Endometrial microvascular endothelial cells (primary cell): ENCODE results near the gene TRIM15. TPM values are rescaled to one million over a fixed set of nuclear protein-coding genes. Genes with fewer than 3 reads are reported as not detected.

Source experiments
- in situ Hi-C: cut with HindIII; loops from 2 replicates; pipeline ENCODE4 v1.10.0; 2017; ENCODE audit warnings: low sequenced_read_pairs, low pct_unique_long_range_greater_than_20kb; ENCODE audit errors: inconsistent ontology term
- total RNA-seq: library from RNA; depleted of rRNA; stranded (reverse); fragments of >200 nt; gene quantifications from one replicate; pipeline ENCODE4 v1.2.3, GENCODE V29; 2015; ENCODE audit errors: inconsistent ontology term

The TRIM15 gene
- total RNA-seq, 1 donor from 2014 or later, result not detected

DNA sequence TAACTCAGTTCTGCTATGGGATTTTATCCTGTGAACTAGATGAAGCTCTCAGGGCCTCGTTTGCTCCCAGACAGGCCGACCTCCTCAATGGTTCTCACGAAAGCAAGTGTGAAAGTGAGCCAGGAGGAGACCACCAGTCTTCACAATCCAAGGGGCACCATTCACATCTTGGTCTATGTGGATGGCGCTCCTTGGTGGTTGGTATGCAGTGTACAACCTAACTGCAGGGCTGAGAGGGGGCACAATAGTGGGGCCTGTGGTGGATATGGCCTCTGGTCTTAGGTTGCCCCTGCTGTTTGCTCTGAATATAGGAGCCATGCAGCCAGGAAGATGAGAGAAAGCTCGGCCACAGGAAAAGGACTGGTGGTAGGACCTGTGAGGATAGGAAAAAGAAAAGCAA is 25.2 kb downstream of the TRIM15 start:
- in situ Hi-C loops, result no loop called here

DNA sequence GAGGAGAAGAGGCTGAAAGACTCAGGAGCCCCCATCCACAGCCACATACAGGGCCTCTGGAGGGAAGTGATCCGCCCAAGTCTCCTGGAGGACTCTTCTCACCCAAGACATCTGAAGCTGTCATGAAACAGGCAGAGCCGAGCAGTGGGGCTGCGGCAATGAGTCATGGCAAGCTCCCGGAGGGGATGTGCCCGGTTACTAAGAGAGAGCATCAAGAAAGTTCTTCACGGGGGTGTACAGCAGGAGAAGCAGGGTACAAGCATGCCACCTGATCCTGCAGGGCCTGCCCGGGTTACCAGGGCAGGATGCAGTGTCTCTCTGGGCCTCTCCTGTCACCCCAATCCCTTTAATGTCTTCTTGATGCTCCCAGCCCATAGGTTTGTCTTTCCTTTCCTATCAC is 28.7 kb downstream of the TRIM15 start:
- in situ Hi-C loops, result no loop called here

GRCh38 chr6:30194797-30195690 is 31.7 kb downstream of the TRIM15 start:
- in situ Hi-C loops, result no loop called here

DNA sequence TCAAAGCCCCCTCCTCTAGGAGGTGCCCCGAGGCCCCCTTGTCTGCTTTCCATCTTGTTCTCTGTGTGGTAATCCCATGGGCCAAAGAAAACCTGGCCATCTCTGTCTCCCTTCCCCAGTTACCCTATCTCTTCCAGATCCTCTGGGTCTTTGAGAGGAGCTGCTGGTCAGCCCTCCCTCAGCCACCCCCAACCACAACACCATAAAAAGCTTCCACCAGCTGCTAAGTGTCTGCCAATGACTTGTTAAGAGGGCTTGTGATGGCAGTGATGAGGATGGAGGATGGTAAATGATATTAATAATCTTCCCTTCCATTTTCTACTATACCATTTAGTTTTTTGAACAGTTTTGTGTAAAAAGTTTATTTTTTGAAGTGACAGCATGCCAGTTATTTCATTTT is 32.6 kb downstream of the TRIM15 start:
- in situ Hi-C loops, result no loop called here

- in situ Hi-C loops, result no loop called here
Observed at GRCh38 chr6:30196376-30196775, 33.0 kb downstream of the TRIM15 start.

DNA sequence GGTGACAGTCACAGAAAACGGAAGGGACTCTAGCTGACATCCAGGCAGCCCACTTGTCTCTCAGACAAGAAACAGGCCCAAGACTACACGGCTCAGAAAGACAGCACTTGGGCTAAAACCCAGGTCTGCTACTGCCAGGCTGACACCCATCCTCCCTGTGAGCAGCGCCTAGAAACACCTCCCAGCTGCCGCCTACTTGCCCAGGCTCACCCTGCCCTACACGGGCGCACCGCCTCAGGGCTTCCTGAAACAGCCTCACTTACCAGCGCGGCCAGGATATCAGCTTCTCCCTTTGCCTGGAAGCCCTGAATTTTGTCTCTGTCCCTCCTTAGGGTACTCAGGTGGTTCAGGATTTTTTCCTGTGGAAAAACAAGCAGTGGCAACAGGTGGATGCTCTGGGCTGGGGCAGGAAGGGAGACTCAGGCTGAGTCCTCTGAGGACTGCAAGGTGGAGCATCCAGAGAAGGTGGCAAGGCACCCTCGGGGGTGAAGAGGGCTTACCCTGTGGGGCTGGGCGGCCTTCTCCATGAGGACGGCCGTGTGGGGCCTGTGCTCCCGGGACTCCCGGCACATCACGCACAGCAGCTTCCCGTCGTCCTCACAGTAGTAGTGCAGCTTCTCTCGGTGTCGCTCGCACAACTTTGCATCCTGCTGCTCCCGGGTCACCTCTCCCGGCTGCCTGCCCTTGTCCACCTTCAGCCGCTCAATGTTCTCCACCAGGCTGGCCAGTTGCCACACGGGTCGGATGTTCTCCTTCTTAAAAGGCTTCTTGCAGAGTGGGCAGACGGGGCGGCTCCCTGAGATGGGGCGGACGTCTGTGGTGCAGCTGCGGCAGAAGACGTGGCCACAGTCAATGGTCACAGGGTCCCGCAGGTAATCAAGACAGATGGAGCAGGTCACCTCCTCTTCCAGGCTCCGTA is 35.1 kb downstream of the TRIM15 start:
- in situ Hi-C loops, result no loop called here

DNA sequence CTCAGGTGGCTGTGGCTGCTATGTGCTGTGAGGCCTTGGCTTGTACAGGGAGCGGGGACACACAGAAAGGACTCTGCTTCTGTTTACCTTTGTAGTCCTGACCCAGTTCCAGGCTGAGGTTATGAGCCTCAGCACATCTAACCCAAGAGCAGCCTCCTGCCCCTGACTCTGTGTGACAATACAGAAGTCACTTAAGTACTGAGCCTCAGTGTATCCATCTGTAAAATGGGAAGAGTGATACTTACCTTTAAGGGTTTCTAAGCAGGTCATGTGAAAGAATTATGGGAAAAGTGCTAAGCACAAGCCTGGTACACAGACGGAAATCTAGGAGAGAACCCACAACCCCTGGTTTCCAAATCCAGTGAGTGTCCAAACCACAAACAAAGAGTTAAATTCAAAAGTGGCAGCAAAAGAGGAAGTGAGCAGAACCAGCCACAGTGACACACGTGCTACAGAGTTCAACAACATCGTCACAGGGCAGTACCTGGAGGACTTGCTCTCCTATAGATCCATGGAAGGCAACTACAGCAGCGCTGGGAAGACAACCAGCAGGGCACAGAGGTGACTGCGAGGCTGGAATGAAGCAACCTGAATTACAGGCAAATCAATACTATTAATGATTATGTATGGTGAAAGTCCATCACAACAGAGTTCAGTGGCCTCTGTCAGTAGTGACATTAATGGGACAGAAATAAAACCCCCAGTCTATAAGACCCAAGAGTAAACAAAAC is 37.4 kb downstream of the TRIM15 start:
- in situ Hi-C loops, result no loop called here

DNA sequence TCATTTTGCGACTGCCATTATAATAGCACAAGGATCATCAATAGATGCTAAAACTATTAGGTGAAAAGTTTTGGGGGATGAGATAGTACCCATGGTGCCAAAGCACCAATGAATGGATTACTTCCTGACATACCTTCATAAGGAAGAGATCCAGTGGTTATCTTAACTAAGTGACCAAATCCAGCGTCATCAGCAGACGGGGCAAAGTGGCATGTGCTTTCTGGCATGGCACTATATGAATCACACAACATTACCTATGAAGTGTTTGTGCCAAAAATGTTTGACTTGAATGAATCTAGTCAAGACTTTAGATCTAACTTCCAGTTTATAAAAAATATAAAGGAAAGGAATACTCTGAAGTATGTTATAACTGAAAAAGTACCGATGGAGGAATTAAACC is 39.0 kb downstream of the TRIM15 start:
- in situ Hi-C loops, result no loop called here

DNA sequence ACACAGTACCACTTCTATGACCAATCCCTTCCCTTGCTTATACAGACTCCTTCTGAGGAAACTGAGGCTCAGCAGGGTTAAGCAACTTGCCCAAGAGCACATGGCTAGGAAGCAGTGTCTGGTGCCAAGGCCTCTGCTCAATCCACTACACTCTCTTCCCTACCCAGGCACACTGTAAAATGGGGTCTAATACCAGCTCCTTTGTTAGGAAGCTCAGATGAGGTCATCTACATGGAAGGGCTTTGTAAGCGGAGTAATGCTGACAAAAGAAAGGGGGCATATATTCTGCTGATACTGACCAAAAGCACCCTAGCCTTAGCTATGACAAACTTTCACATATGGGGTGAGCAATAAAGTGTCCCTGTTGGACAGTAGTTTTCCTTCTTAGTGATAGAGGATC is 40.8 kb downstream of the TRIM15 start:
- in situ Hi-C loops, result no loop called here

GRCh38 chr6:30206152-30206551 is 42.8 kb downstream of the TRIM15 start:
- in situ Hi-C loops, result no loop called here

DNA sequence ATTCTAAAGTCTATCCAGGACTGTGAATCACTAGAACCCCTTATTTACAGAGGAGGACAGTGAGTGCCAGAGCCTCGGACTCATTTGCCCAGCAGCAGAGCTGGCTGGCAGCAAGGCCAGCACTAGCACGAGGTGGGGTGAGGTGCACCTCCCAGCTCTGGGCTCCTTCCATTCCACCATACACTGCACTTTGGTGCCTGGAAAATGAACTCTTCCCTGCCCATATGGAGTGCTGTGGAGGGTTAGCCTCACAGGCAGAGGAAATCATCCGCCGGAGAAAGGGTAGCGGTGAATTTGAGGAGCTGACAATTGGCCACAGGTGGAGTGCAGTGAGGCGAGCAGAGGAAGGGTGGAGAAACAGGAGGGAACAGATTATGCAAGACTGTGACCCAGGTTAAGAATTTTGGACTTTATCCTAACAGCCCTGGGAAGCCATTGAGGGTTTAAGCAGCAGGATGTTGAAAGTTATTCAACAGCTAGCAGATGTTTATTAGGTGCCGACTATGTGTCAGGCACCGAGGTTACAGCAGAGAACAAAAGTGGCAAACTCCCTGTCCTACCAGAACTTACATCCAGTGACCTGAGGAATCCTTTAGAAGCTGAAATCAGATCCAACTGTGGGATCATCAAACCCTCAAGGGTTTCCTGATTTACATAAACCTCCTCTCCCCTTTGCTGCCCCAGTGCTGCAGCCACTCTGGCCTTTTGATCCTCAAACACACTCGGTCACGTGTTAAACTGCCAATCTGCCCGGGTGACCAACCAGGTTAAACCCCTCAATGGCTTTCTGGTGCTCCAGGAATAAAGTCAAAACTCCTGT is 43.7 kb downstream of the TRIM15 start:
- in situ Hi-C loops, result no loop called here

GRCh38 chr6:30207619-30208295 is 44.4 kb downstream of the TRIM15 start:
- in situ Hi-C loops, result no loop called here

DNA sequence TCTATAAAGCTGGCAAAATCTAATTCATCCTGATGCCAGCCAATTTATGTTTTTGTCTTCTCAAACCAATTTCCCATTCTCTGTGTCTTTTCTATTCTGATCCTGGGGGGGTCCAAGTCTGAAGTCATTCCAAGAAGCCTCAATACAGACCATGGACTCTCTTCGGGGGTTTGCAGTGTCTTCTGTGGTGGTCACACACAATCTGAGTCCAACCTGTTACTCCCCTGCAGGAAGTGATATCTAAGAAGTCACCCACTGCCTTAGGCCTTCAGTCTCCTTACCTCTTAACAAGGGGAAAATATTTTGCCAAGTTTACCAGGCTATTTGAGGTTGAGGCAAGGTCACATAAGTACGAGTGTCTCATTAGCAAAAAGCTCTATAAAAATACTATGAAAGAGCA is 48.0 kb downstream of the TRIM15 start:
- in situ Hi-C loops, result no loop called here

- in situ Hi-C loops, result no loop called here
Observed at GRCh38 chr6:30211899-30212298, 48.6 kb downstream of the TRIM15 start.

DNA sequence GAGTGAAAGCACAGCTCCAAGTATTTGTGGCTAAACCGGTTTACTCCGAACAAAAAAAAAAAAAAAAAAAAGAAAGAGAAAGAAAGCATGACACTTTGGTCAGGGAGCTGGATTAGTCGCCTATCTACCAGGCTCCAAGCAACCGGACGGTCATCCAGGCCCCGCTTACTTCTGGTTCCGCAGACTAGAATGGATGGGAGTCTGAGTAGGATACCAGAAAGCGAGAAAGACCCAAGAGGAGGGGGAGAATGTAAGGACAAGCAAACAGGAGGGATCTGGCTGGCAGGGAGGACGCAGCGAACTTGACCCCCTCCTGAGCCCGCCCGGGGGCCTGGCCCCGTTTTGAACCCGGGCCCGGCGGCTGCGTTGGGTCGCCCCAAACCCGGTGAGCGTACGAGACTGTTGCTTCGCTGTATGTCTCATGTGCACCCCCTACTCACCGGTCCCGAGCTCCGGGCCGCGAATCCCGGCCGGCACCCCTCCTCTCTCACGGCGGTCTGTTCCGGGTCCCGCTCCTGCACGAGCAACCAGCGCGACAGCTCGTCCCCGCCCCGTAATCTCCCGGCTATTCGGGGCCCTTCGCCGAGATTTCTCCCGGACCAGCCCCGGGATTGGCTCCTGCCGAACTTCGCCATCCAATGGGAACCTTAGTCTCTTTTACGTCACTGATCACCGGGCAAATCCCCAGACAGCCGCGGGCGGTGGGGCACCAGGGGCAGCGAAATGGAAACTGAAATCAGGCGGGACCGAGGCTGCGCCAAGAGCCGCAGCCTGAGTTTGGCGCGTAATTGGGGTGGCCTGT is 49.7 kb downstream of the TRIM15 start, which contains the start of gene TRIM26:
Gene TRIM26 (minus strand): TSS at position 542 of the 802 bp plus-strand sequence. CDS start 14,303 bp downstream, outside the sequence.
- in situ Hi-C loops, result no loop called here

DNA sequence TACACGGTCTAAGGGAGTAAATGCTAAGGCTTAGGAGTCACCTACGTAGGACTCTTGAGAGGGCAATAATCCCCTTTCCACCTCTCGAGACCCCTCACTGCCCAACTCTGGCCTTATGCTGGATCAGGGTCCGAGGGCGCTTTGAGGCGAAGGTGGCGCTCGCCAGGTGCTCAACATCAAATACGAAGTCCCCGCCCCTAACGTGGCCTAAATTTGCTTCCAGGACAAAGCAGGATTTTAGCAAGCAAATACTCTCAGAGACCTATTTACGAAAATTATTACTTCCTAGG is 50.3 kb downstream of the TRIM15 start:
- in situ Hi-C loops, result no loop called here

GRCh38 chr6:30213957-30214656 is 50.8 kb downstream of the TRIM15 start:
- in situ Hi-C loops, result no loop called here
